Jurkat, Clone E6-1 (cell line): ENCODE data around the gene HES5.

Source experiments
- DNase-seq: peaks from one replicate; pipeline ENCODE4 v3.0.0-alpha.2; 2011; ENCODE audit warnings: low read depth, low spot score
- H3K4me3 ChIP-seq: 2 replicates; pipeline ENCODE4 v1.5.1; 2011; ENCODE audit warnings: mild to moderate bottlenecking, low read length, control low read depth, moderate library complexity

The HES5 gene

GRCh38 chr1:2522230-2522629 is 7.8 kb downstream of the HES5 start:
- DNase-seq = no peak
- no peak overlapping the region for H3K4me3 ChIP-seq

GRCh38 chr1:2520806-2521205 is 9.3 kb downstream of the HES5 start:
- no peak for DNase-seq

GRCh38 chr1:2520206-2520605 is 9.9 kb downstream of the HES5 start:
- H3K4me3 ChIP-seq = no peak overlapping the region
- DNase-seq = no peak

More at GRCh38 chr1:2520806-2521205, 9.3 kb downstream of the HES5 start:
- no peak overlapping the region for H3K4me3 ChIP-seq

- no peak for DNase-seq
- no peak overlapping the region for H3K4me3 ChIP-seq
These were observed 10.3 kb downstream of the HES5 start for GRCh38 chr1:2519729-2520128.

- DNase-seq = no peak
- no peak overlapping the region for H3K4me3 ChIP-seq
These were observed 10.9 kb downstream of the HES5 start for GRCh38 chr1:2519029-2519685.

- DNase-seq = no peak
- H3K4me3 ChIP-seq = no peak overlapping the region
These were observed 11.5 kb downstream of the HES5 start for GRCh38 chr1:2518528-2518927.

- DNase-seq = no peak
These were observed 12.1 kb downstream of the HES5 start for GRCh38 chr1:2517966-2518365.

GRCh38 chr1:2516946-2517345 is 13.1 kb downstream of the HES5 start:
- no peak overlapping the region for H3K4me3 ChIP-seq

More at GRCh38 chr1:2517966-2518365, 12.1 kb downstream of the HES5 start:
- H3K4me3 ChIP-seq = no peak overlapping the region

GRCh38 chr1:2516124-2516523 is 13.9 kb downstream of the HES5 start:
- DNase-seq = no peak
- H3K4me3 ChIP-seq = no peak overlapping the region

More at GRCh38 chr1:2516946-2517345, 13.1 kb downstream of the HES5 start:
- DNase-seq = no peak

GRCh38 chr1:2515763-2516080 is 14.3 kb downstream of the HES5 start:
- no peak for DNase-seq
- no peak overlapping the region for H3K4me3 ChIP-seq

GRCh38 chr1:2514863-2515762 is 14.9 kb downstream of the HES5 start:
- no peak overlapping the region for H3K4me3 ChIP-seq
- no peak for DNase-seq

GRCh38 chr1:2513939-2514652 is 16.0 kb downstream of the HES5 start:
- no peak overlapping the region for H3K4me3 ChIP-seq
- DNase-seq = no peak

GRCh38 chr1:2512862-2513421 is 17.1 kb downstream of the HES5 start:
- no peak overlapping the region for H3K4me3 ChIP-seq
- DNase-seq = no peak

- no peak overlapping the region for H3K4me3 ChIP-seq
- DNase-seq = no peak
These were observed 19.5 kb downstream of the HES5 start for GRCh38 chr1:2510366-2511155.

- H3K4me3 ChIP-seq = no peak overlapping the region
- no peak for DNase-seq
These were observed 20.5 kb downstream of the HES5 start for GRCh38 chr1:2509589-2509988.

- H3K4me3 ChIP-seq = no peak overlapping the region
- no peak for DNase-seq
These were observed 21.3 kb downstream of the HES5 start for GRCh38 chr1:2508751-2509150.

GRCh38 chr1:2508180-2508579 is 21.9 kb downstream of the HES5 start:
- no peak overlapping the region for H3K4me3 ChIP-seq
- DNase-seq = no peak

GRCh38 chr1:2507744-2508155 is 22.3 kb downstream of the HES5 start:
- no peak for DNase-seq
- no peak overlapping the region for H3K4me3 ChIP-seq
